GM12865 (cell line): ENCODE measurements around the gene ZNF516.

Source experiments
- DNase-seq: peaks from one replicate; pipeline ENCODE4 v3.0.0; 2010; ENCODE audit warnings: low read depth
- H3K4me3 ChIP-seq: 2 replicates; pipeline ENCODE4 v1.5.1; 2011; ENCODE audit warnings: mild to moderate bottlenecking, low read depth, low read length, control low read depth
- TF ChIP-seq, protein P1 (sequence below): IDR thresholded peaks from 2 replicates; pipeline ENCODE4 v1.5.1; 2011; ENCODE audit warnings: low read length, control low read depth, low read depth, inconsistent platforms; ENCODE audit not compliant: insufficient read depth; ENCODE audit errors: missing control alignments

The ZNF516 gene

DNA sequence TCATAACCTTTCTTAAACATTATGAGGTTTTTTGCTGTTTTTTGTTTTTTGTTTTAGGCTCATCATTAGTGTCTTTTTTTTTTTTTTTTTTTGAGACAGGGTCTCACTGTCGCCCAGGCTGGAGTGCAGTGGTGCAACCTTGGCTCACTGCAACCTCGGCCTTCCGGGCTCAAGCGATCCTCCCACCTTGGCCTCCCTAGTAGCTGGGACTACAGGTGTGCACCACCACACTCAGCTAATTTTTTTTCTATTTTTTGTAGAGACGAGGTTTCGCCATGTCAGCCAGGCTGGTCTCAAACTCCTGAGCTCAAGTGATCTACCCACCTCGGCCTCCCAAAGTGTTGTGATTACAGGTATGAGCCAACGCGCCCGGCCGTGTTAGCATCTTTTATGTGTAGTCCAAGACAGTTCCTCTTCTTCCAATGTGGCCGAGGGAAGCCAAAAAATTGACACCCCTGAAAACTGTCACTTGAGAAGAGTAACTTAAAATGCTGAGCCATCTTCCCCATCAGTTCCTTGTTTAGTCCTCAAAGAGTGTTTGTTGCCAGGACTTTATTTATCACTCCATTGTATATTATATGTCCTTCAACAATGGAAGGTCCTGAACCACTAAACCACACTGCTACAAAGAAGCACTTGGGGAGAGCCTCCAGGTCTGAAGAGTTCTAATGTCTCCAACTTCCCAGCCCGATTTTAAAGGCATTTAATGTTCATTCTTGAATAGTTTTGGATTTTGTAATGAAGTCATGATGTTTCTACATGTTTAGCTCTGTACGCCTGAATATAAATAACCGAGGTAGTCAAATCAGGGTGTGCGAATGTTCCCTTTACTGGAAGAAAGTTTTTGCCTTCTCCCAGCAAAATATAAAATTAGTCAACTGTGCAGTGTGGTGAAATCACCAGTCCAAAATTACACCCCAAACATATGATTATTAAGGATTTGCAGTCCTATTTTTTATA is 26.4 kb downstream of the ZNF516 start:
- DNase-seq = no peak
- TF ChIP-seq, protein P1, sequence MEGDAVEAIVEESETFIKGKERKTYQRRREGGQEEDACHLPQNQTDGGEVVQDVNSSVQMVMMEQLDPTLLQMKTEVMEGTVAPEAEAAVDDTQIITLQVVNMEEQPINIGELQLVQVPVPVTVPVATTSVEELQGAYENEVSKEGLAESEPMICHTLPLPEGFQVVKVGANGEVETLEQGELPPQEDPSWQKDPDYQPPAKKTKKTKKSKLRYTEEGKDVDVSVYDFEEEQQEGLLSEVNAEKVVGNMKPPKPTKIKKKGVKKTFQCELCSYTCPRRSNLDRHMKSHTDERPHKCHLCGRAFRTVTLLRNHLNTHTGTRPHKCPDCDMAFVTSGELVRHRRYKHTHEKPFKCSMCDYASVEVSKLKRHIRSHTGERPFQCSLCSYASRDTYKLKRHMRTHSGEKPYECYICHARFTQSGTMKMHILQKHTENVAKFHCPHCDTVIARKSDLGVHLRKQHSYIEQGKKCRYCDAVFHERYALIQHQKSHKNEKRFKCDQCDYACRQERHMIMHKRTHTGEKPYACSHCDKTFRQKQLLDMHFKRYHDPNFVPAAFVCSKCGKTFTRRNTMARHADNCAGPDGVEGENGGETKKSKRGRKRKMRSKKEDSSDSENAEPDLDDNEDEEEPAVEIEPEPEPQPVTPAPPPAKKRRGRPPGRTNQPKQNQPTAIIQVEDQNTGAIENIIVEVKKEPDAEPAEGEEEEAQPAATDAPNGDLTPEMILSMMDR = no peak
- H3K4me3 ChIP-seq = no peak overlapping the region

DNA sequence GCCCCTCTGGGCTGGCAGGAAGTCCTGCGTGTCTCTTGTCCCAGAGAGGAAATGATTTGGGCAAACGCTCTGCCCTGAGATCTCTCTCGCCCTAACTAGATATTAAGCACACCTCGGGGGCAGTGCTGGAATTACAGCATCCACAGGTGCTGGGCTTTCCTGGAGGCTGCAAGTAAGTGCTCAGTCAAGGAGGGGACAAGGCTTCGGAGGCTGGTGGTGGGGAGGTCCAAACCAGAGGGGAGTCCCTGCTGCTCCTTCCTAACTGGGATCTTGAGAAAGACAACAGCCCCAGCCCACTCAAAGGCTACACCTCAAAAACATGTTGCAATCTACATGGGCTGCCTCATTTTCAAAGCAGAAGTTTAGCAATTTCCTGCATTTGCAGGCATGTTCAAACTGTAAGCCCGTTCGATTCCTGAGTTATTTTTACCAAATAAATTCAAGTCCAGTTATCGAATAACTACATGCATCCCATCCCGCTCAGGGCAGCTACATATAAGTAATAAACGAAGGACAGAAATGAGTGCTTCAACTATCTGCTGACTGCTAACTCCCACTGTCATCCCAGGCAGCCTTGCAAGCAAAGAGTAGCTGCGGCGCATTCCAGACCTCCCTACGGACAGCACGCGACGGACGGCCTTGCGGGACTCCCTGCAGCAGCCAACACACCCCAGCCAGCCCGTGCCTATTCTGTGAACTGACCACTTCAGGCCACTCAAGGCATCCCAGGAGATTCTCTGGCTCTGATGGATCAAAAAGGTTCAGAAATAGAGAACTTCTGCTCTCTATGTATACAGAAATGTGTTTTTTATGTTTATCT is 27.5 kb downstream of the ZNF516 start:
- H3K4me3 ChIP-seq = 0 out of 2 replicates have a peak overlapping the region, but pooled peaks have one; percentile 2
- peak; percentile 50 for DNase-seq
- TF ChIP-seq, protein P1 = no peak

DNA sequence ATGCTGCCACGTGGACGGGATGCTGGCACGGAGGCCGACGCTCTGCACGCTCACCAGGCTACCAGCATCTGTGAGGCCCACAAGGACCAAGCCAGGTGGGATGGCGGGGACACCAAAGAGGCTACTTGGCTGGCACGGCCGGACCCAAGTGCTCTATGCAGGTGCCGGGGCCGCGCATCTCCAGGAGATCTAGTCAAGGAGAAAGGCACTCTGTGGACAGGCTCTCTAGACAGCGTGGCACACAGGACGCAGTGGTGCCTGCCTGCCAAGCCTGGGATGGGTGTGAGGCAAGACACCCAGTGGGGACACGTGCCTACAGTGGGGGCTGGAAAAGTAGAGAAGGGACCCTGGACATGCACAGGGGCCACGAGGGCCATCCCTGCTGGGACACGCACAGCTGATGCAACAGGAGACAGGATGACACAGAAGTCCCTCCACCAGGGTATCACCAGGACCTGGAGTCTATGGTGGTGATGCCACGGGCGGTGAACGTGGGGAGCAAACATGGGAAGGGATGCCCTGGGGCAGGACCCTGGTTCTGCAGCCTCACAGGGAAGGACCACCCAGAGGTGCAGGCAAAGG is 28.5 kb downstream of the ZNF516 start:
- no peak for DNase-seq
- TF ChIP-seq, protein P1 = no peak
- H3K4me3 ChIP-seq = no peak overlapping the region

DNA sequence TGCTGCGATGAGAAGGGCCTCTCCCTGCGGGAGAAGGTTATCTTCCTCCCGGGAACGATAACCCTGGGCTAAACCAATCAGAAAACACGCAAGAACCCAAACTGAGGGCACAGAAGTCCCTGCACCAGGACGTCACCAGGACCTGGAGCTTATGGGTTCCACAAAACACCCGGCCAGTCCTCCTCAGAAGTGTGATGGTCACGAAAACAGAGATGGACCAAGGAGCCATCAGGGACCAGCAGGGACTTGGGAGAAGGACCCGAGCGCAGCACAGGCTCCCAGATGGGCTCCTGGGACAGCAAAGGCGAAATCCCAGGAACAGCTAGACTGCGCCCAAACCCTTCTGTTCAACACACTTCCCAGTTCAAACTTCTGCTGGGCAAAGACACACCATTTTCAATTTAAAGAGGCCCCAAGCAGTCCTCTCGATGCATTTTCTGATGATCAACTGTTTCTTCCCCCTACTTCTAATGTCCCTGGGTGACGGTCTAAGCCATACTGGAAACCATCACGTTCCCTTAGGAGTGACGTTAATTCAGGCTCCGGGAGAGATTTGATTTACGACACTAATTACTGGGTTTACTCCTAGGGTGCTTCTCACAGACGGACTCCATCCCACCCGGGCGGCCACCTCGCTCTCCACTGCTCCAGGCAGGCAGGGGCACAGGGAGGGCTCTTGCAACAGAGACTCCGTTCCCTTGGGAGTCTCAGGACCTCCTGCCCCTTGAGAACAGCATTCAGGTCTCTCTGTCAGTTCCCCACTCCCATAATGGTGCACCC is 29.2 kb downstream of the ZNF516 start:
- TF ChIP-seq, protein P1 = no peak
- no peak overlapping the region for H3K4me3 ChIP-seq
- DNase-seq = no peak

DNA sequence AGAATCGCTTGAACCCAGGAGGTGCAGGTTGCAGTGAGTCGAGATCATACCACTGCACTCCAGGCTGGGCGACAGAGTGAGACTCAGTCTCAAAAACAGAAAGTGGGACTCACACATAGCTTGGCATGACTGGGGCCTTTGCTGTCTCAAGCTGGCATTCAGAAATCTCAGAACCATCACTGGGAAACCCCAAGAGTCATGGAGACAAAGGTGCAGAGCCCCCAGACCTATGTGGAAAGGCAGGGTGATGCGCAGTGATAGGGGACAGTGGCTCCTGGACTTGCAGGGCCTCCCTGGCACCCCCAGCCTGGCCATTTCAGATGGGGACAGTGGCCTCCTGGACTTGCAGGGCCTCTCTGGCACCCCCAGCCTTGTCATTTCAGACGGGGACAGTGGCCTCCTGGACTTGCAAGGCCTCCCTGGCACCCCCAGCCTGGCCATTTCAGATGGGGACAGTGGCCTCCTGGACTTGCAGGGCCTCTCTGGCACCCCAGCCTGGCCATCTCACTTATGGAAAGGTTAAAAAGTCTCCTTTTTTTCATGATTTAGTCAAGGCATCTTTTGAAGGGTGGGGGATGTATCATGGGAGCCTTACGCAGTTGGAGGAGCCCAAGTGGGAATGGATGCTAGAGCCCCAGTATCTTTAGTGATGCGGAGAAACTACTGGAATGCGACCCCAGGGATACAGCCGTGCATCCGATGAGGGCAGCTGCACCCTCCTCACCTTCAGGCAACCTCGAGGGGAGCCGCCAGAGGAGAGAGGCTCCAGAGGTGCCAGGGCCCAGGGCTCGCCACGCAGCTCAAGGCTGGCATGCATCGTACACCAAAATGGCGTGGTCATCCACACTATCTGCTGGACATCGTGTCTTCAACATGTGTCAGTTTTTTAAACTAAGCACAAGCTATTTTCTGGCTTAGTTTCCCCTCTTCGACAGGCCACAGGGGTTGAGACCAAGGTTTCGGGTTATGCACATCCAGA is 30.5 kb downstream of the ZNF516 start:
- no peak for DNase-seq
- H3K4me3 ChIP-seq = no peak overlapping the region
- TF ChIP-seq, protein P1 = no peak
